GM21786 (cell line): ENCODE measurements around the gene DDTL.
"Not testable (repeated sequence)": the region's sequence is repeated elsewhere in the genome, so short reads cannot be mapped to it uniquely, and the experiment has no call there.

Experiments used
- ATAC-seq: cut with Tn5 transposase; IDR thresholded peaks from one replicate; pipeline ENCODE4 v1.9.1; 2021; ENCODE audit not compliant: unreplicated experiment

DDTL gene

GRCh38 chr22:23966568-23966967, at the start of gene DDTL:
TSS of gene DDTL (plus strand) at chr22:23966888. CDS start at chr22:23966915, 27 bp downstream.
- ATAC-seq = peak; percentile 94

- ATAC-seq = not testable (repeated sequence)
These were observed 46.4 kb upstream of the DDTL start for GRCh38 chr22:23920267-23920611.

GRCh38 chr22:23921586-23922201, 45.0 kb upstream of the DDTL start:
- ATAC-seq = not testable (repeated sequence)

- no peak for ATAC-seq
These were observed 43.8 kb upstream of the DDTL start for GRCh38 chr22:23922921-23923320.

GRCh38 chr22:23925020-23925606, 41.6 kb upstream of the DDTL start:
- no peak for ATAC-seq

- no peak for ATAC-seq
These were observed 40.1 kb upstream of the DDTL start for GRCh38 chr22:23926561-23926960.

- no peak for ATAC-seq
These were observed 28.2 kb upstream of the DDTL start for GRCh38 chr22:23938328-23939016.

GRCh38 chr22:23939017-23939357, 27.7 kb upstream of the DDTL start:
- ATAC-seq = no peak

GRCh38 chr22:23940166-23940565, 26.5 kb upstream of the DDTL start:
- ATAC-seq = not testable (repeated sequence)

- ATAC-seq = not testable (repeated sequence)
These were observed 19.3 kb upstream of the DDTL start for GRCh38 chr22:23947391-23947790.

- ATAC-seq = not testable (repeated sequence)
These were observed 16.9 kb upstream of the DDTL start for GRCh38 chr22:23949764-23950163.

GRCh38 chr22:23951383-23951782, 15.3 kb upstream of the DDTL start:
- not testable (repeated sequence) for ATAC-seq

GRCh38 chr22:23952794-23953405, 13.8 kb upstream of the DDTL start:
- ATAC-seq = not testable (repeated sequence)

- not testable (repeated sequence) for ATAC-seq
These were observed 13.2 kb upstream of the DDTL start for GRCh38 chr22:23953485-23953884.

GRCh38 chr22:23954193-23954990, 12.3 kb upstream of the DDTL start:
- ATAC-seq = not testable (repeated sequence)

- ATAC-seq = not testable (repeated sequence)
These were observed 11.7 kb upstream of the DDTL start for GRCh38 chr22:23954991-23955305.

GRCh38 chr22:23955886-23956285, 10.8 kb upstream of the DDTL start:
- ATAC-seq = not testable (repeated sequence)

GRCh38 chr22:23956301-23956900, 10.3 kb upstream of the DDTL start:
- not testable (repeated sequence) for ATAC-seq

- ATAC-seq = not testable (repeated sequence)
These were observed 5.5 kb upstream of the DDTL start, which contains the start of gene GSTT2B for GRCh38 chr22:23961084-23961771. TSS of gene GSTT2B (minus strand) at chr22:23961195. CDS start at chr22:23961131, 64 bp downstream.

GRCh38 chr22:23966094-23966493, 594 bp upstream of the DDTL start:
- peak; percentile 24 for ATAC-seq
